HG02623 (cell line): ENCODE measurements around the gene PMF1.
"Not testable (repeated sequence)": the region's sequence is repeated elsewhere in the genome, so short reads cannot be mapped to it uniquely, and the experiment has no call there.

Source experiments
- ATAC-seq: cut with Tn5 transposase; IDR thresholded peaks from one replicate; pipeline ENCODE4 v1.9.1; 2021; ENCODE audit warnings: moderate library complexity; ENCODE audit not compliant: unreplicated experiment

Gene PMF1

GRCh38 chr1:156212833-156213643 is at the start of gene PMF1:
Gene PMF1 (plus strand): TSS chr1:156213007. CDS start chr1:156213016, 9 bp downstream.
- peak; percentile 85 for ATAC-seq

GRCh38 chr1:156163712-156164111 is 49.1 kb upstream of the PMF1 start:
- no peak for ATAC-seq

- no peak for ATAC-seq
Measured at GRCh38 chr1:156164125-156164831, 48.5 kb upstream of the PMF1 start.

GRCh38 chr1:156165083-156165482 is 47.7 kb upstream of the PMF1 start:
- no peak for ATAC-seq

GRCh38 chr1:156167536-156167935 is 45.3 kb upstream of the PMF1 start:
- no peak for ATAC-seq

GRCh38 chr1:156172696-156173470 is 39.9 kb upstream of the PMF1 start:
- no peak for ATAC-seq

- no peak for ATAC-seq
Measured at GRCh38 chr1:156176610-156177210, 36.1 kb upstream of the PMF1 start.

GRCh38 chr1:156177919-156178654 is 34.7 kb upstream of the PMF1 start:
- no peak for ATAC-seq

GRCh38 chr1:156180471-156180870 is 32.3 kb upstream of the PMF1 start:
- ATAC-seq: no peak

GRCh38 chr1:156181391-156181924 is 31.3 kb upstream of the PMF1 start:
- ATAC-seq: not testable (repeated sequence)

- not testable (repeated sequence) for ATAC-seq
Measured at GRCh38 chr1:156182010-156182779, 30.6 kb upstream of the PMF1 start.

GRCh38 chr1:156186347-156187177 is 26.2 kb upstream of the PMF1 start:
- not testable (repeated sequence) for ATAC-seq

- ATAC-seq: not testable (repeated sequence)
Measured at GRCh38 chr1:156190265-156190664, 22.5 kb upstream of the PMF1 start.

GRCh38 chr1:156191292-156191964 is 21.4 kb upstream of the PMF1 start:
- ATAC-seq: no peak

GRCh38 chr1:156193208-156193487 is 19.7 kb upstream of the PMF1 start:
- ATAC-seq: no peak

- ATAC-seq: peak; percentile 96
Measured at GRCh38 chr1:156193488-156194299, 19.1 kb upstream of the PMF1 start, which contains the start of gene SLC25A44. Gene SLC25A44 (plus strand): TSS chr1:156194104. CDS start chr1:156199848, 5,744 bp downstream.

GRCh38 chr1:156194300-156194652 is 18.5 kb upstream of the PMF1 start:
- ATAC-seq: no peak
